OCI-LY1 (cell line): ENCODE results near the gene FNDC7.

Experiments
- EZH2 ChIP-seq: fragments of 200-600 bp; sonication (generic), shearing (Covaris generic); IDR thresholded peaks from 2 replicates; pipeline ENCODE4 v1.8.0; 2017; ENCODE audit warnings: borderline replicate concordance, mixed run types, mild to moderate bottlenecking, antibody characterized with exemption, low read length, moderate library complexity, mixed read lengths
- TF ChIP-seq, protein P1 (sequence below): fragments of 200-600 bp; sonication (generic), shearing (Covaris generic); IDR thresholded peaks from 2 replicates; pipeline ENCODE4 v1.5.1; 2017; ENCODE audit warnings: mild to moderate bottlenecking, antibody characterized with exemption, low read length, moderate library complexity, mixed read lengths

DNA sequence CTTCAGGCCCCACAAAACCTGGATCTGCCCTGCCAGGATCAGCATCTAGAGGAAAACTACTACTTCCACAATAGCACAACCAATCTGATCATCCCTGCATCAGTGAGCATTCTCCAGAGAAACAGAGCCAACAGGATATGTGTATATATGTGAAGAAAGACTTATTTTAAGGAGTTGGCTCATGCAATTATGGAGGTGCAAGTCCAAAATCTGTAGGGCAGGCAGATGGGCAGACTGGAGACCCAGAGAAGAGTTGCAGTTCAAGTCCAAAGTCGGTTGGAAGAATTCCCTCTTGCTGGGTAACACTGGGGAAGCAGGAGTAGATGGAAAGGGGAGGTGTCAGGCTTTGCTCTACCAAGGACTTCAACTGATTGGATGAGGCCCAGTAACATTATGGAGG is 46.9 kb upstream of the FNDC7 start:
- TF ChIP-seq, protein P1, sequence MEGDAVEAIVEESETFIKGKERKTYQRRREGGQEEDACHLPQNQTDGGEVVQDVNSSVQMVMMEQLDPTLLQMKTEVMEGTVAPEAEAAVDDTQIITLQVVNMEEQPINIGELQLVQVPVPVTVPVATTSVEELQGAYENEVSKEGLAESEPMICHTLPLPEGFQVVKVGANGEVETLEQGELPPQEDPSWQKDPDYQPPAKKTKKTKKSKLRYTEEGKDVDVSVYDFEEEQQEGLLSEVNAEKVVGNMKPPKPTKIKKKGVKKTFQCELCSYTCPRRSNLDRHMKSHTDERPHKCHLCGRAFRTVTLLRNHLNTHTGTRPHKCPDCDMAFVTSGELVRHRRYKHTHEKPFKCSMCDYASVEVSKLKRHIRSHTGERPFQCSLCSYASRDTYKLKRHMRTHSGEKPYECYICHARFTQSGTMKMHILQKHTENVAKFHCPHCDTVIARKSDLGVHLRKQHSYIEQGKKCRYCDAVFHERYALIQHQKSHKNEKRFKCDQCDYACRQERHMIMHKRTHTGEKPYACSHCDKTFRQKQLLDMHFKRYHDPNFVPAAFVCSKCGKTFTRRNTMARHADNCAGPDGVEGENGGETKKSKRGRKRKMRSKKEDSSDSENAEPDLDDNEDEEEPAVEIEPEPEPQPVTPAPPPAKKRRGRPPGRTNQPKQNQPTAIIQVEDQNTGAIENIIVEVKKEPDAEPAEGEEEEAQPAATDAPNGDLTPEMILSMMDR: no peak
- TF ChIP-seq EZH2: no peak
